Transverse colon (tissue), 4 donors: ENCODE results near the gene PHLDA2. TPM values are rescaled to one million over a fixed set of nuclear protein-coding genes. Genes with fewer than 3 reads are reported as not detected.

Experiments
- DNase-seq: peaks from one replicate; pipeline ENCODE4 v3.0.0-alpha.2; 2019
- H3K27ac ChIP-seq, 4 donors: fragments of 200-600 bp; sonication (generic); 2 replicates each; pipeline ENCODE4 v1.5.1; 2016 to 2018; ENCODE audit warnings: inconsistent platforms in 4 of 4
- H3K27me3 ChIP-seq: fragments of 200-600 bp; sonication (generic); 2 replicates; pipeline ENCODE4 v1.5.1; 2017; ENCODE audit warnings: inconsistent platforms
- H3K36me3 ChIP-seq, 4 donors: fragments of 200-600 bp; sonication (generic); 2 replicates each; pipeline ENCODE4 v1.5.1; 2017 to 2019; ENCODE audit warnings: inconsistent platforms in 4 of 4
- H3K4me1 ChIP-seq, 4 donors: fragments of 200-600 bp; sonication (generic); 2 replicates each; pipeline ENCODE4 v1.5.1; 2017 to 2020; ENCODE audit warnings: inconsistent platforms in 4 of 4
- H3K4me3 ChIP-seq, 4 donors: fragments of 200-600 bp; sonication (generic); 1 replicate in 1 of 4; 2 replicates in 3 of 4; pipeline versions ENCODE4 v1.5.1 to v1.6.1; 2017 to 2019; ENCODE audit warnings: inconsistent platforms in 4 of 4
- H3K9me3 ChIP-seq, 2 donors: fragments of 200-600 bp; sonication (generic); 2 replicates each; pipeline ENCODE4 v1.5.1; 2017 to 2019; ENCODE audit warnings: inconsistent platforms in 2 of 2
- CTCF ChIP-seq, 5 experiments: fragments of 200-600 bp in 3 of 5; fragments of 450-650 bp in 2 of 5; sonication (generic) in 3 of 5; IDR thresholded peaks; 1 replicate in 2 of 5; 2 replicates in 3 of 5; pipeline ENCODE4 v1.5.1; 2016 to 2017; ENCODE audit warnings: antibody characterized with exemption in 5 of 5, inconsistent platforms in 3 of 5, mild to moderate bottlenecking in 2 of 5, moderate library complexity in 1 of 5
- EP300 ChIP-seq: sonication (generic); formaldehyde crosslinking; IDR thresholded peaks from one replicate; pipeline ENCODE4 v1.6.1; 2017; ENCODE audit warnings: antibody characterized with exemption, low read depth
- POLR2A ChIP-seq: fragments of 450-650 bp; IDR thresholded peaks from one replicate; pipeline ENCODE4 v1.6.1; 2016; ENCODE audit warnings: antibody characterized with exemption, mild to moderate bottlenecking, moderate library complexity
- POLR2AphosphoS5 ChIP-seq, 3 donors: sonication (generic); formaldehyde crosslinking; IDR thresholded peaks; one replicate each; pipeline ENCODE4 v1.6.1; 2016; ENCODE audit warnings: antibody characterized with exemption in 3 of 3
- WGBS, 2 donors: methylation state at CpG; one replicate each; pipeline ENCODE4 v1.1.5; 2018; ENCODE audit warnings: low coverage in 1 of 2; 5-methylcytosine and 5-hydroxymethylcytosine counted together
- in situ Hi-C, 4 donors: fragments of 200-750 bp; cut with MboI; loops; one replicate each; pipeline versions ENCODE4 v1.15.0 to v1.15.1; 2017; ENCODE audit warnings: low sequenced_read_pairs in 3 of 4, low pct_ligation_motif_present in 1 of 4, low pct_unique_long_range_greater_than_20kb in 1 of 4
- intact Hi-C: fragments of 100-400 bp; cut with DNase I; formaldehyde crosslinking; loops from one replicate; pipeline ENCODE4 v1.15.1; 2023; ENCODE audit warnings: low total_unique reads
- total RNA-seq, 4 donors: library from RNA; depleted of rRNA; stranded (reverse); fragments of >200 nt; gene quantifications; one replicate each; pipeline ENCODE4 v1.1.0, GENCODE V29; 2016

The PHLDA2 gene
- total RNA-seq, 4 donors from 2014 or later, result 8.2 to 16.2 TPM; not detected in 2

GRCh38 chr11:2885017-2885677 lies 44.1 kb downstream of the PHLDA2 start:
- in situ Hi-C loops, result loop anchor here (5.0 to 25.0 kb wide), 3 partner anchors 353 to 573 kb away; partner anchors contain the start of genes C11orf21 (in 1 of the 4), KCNQ1 (in 1 of the 4), TRPM5 (in 1 of the 4) and TSPAN32 (in 1 of the 4)
- Histone ChIP-seq H3K9me3 (no peaks in the 10 kb centered on the region), H3K4me1 (peaks cover 6 to 35% (median 25%) of the 10 kb centered on the region in 4 donors), H3K27me3 (peaks cover 17% of the 10 kb centered on the region), H3K36me3 (no peaks in the 10 kb centered on the region), H3K27ac (peak overlapping the region; percentile 75 to 91 (median 82)), H3K4me3 (peak overlapping the region; percentile 62 to 86 (median 72))
- intact Hi-C loops, result loop anchor here (5.0 to 10.0 kb wide), 3 partner anchors 58 to 178 kb away; no protein-coding TSS in a partner anchor
- TF ChIP-seq CTCF (IDR thresholded peaks at IDR 0.05) (peak in 2 of 5 experiments; percentile 19 to 35), POLR2A (no peak), POLR2AphosphoS5 (IDR thresholded peaks at IDR 0.05) (no peak), EP300 (no peak)
- 2% methylated on average over 40 of the region's 80 CpGs; no CpG with 5 or more reads in 1 of the 2 donors for WGBS, 2 donors
- peak; percentile 71 for DNase-seq

- H3K36me3 ChIP-seq, result no peaks in the 10 kb centered on the region
- peaks cover 6 to 35% (median 25%) of the 10 kb centered on the region in 4 donors for H3K4me1 ChIP-seq
- peaks cover 17% of the 10 kb centered on the region for H3K27me3 ChIP-seq
- in situ Hi-C loops (loop anchor here in 2 of 4 donors (25.0 kb wide), 2 partner anchors 447 to 572 kb away; partner anchors contain the start of genes C11orf21 (in 1 of the 2), KCNQ1 (in 1 of the 2), TRPM5 (in 1 of the 2) and TSPAN32 (in 1 of the 2)), intact Hi-C loops (loop anchor here (5.0 to 10.0 kb wide), 2 partner anchors 109 to 567 kb away; no protein-coding TSS in a partner anchor)
- no peaks in the 10 kb centered on the region for H3K9me3 ChIP-seq
- peak overlapping the region; percentile 62 to 86 (median 72) for H3K4me3 ChIP-seq
- WGBS, 2 donors, result 2% methylated on average over 27 of the region's 119 CpGs; no CpG with 5 or more reads in 1 of the 2 donors
- peak; percentile 53 for DNase-seq
- TF ChIP-seq POLR2A, result no peak
- no peak for TF ChIP-seq EP300
- TF ChIP-seq POLR2AphosphoS5 (IDR thresholded peaks at IDR 0.05), result no peak
- TF ChIP-seq CTCF (IDR thresholded peaks at IDR 0.05), result no peak
- peak overlapping the region; percentile 75 to 91 (median 82) for H3K27ac ChIP-seq
Observed at GRCh38 chr11:2883979-2884815, 45.0 kb downstream of the PHLDA2 start.

GRCh38 chr11:2883640-2883978 lies 45.6 kb downstream of the PHLDA2 start:
- DNase-seq, result no peak
- peak overlapping the region; percentile 62 to 86 (median 72) for H3K4me3 ChIP-seq
- H3K36me3 ChIP-seq, result no peaks in the 10 kb centered on the region
- intact Hi-C loops (loop anchor here (5.0 to 10.0 kb wide), 2 partner anchors 109 to 566 kb away; no protein-coding TSS in a partner anchor), in situ Hi-C loops (loop anchor here in 2 of 4 donors (25.0 kb wide), 2 partner anchors 446 to 571 kb away; partner anchors contain the start of genes C11orf21 (in 1 of the 2), KCNQ1 (in 1 of the 2), TRPM5 (in 1 of the 2) and TSPAN32 (in 1 of the 2))
- H3K27ac ChIP-seq, result peak overlapping the region; percentile 75 to 91 (median 82)
- TF ChIP-seq CTCF (IDR thresholded peaks at IDR 0.05), result no peak
- no peak for TF ChIP-seq POLR2AphosphoS5 (IDR thresholded peaks at IDR 0.05)
- no peak for TF ChIP-seq EP300
- TF ChIP-seq POLR2A, result no peak
- 9% methylated on average over 20 of the region's 24 CpGs; no CpG with 5 or more reads in 1 of the 2 donors for WGBS, 2 donors
- no peaks in the 10 kb centered on the region for H3K9me3 ChIP-seq
- peaks cover 6 to 35% (median 25%) of the 10 kb centered on the region in 4 donors for H3K4me1 ChIP-seq
- peaks cover 17% of the 10 kb centered on the region for H3K27me3 ChIP-seq
